ENCODE measurements around the gene C22orf39.

C22orf39 gene

DNA sequence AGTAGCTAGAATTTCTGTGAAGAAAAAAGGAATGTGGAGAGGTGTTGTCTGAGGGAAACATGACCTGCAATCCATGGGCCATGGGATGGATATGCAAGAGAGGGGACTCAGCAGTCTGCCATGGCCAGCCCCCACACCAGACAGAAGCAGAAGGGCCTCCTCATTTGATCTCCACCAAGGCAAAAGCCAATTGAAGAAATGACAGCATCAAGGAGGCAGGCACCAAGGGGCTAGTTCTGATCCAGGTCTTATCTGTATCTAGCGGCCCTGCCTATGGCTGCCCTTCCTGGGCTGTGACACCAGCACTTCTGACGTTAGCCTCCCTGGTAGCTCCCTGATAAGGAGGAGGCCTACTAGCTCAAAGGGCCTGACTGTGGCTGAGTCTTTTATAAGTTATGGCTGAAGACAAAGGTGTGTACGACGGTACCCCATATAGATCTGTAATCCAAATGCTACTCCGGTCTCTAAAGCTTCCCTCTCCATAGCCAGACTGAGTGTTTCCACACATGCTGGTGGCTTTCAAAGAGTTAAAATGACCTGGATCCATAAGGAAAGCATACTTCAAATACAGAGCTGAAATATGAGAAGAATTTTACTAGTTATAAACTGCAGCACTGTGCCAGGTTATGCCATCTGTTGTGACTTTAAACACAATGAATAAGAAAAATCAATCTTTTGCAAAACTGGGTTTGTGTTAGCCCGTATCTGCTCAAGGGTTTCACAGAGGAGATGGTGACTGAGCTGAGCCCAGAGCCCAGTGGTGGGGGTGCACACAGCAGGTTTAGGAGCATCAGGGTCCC, 50.4 kb downstream of the C22orf39 start:
- FAIRE-seq, result no peak

DNA sequence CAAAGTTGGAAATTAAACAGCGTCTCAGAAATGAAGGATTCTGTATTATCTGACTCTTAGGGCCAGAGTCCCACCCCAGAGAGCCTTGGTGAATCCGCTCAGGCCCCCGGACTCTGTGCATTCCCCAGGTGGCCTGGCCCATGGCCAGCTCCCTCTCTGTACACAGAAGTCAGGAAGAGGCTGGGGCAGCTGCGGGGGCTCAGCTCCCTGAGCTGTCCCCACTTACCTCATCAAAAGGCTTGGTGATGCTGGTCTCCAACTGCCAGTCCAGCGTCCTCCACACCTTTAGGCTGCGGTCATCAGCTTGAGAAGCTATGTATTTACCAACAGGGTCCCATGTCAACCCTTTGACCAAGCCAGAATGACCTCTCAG, 51.0 kb downstream of the C22orf39 start:
- FAIRE-seq, result no peak

DNA sequence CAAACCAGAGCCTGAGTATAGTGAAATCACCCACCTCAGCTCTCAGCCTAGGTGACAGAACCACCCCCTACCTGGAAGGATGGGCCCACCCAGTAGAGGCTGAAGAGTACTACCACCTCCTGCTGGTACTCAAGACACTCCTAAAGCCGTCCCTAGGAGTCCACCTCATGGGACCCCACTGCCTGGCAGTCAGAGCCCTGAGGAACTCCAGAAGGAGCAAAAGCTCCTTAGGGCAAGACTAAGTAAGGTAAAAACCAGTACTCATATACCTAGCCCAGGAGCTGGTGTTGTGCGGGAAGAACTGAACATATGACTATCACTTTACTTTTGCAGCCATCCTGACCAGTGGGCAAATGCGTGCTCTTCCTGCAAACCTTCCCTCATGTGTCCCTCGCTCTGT, 52.2 kb downstream of the C22orf39 start:
- no peak for FAIRE-seq

DNA sequence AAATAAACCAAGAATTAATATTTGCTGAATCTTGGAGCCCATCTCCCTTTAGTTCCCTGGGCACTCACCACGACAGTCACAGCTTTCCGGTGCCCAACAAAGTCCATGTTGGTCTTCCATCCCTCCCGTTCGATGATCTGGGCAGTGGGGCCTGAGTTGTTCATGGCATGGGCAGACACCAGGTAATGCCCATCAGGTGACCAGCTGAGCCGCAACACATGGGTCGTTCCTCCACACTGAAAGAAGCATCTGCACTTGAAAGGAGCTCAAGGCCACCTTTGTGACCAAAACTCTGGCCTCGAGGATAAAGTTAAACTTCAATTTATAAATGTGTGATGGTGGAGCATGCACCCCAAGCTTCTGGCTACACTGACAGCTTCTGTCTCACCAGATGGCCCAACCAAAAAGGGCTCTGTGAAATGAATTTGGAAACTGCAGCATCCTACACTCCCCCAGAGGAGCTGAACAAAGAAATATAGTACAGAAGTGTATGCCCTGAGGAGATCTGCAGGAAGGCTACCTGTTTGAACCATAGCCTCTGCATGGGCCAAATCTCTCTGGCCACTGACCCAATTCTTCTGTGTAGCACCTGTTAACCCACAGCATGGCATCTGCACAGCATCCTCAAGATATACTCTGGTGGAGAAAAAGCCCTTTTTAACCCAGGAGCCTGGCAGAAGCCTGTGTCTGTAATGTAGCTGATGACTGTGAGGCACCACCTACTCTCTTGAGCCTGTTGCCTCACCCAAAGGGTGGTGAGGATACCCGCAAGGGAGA, 53.0 kb downstream of the C22orf39 start:
- no peak for FAIRE-seq

DNA sequence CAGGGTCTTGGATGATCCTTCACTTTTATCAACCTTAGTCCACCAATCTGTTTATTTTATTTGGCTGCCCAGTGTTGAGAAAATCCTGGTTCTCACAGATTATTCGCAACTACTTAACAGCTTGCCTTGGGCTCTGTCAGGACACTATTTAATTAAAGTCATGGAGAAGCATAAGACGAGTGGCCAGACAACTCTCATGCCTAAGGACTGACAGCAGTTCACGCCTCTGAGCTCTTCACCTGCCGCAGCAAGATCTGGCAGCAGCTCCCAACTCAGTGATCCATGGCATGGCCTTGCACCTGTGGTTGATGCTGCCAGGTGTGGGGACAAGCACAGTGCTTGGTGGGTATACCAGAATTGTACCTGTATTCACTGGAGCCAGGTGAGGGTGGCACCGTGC, 53.8 kb downstream of the C22orf39 start:
- FAIRE-seq, result no peak

Measured in G401.6 (cell line).